ENCODE data around the gene OR4C45. TPM values are rescaled to one million over a fixed set of nuclear protein-coding genes. Genes with fewer than 3 reads are reported as not detected.
"Not testable (repeated sequence)": the region's sequence is repeated elsewhere in the genome, so short reads cannot be mapped to it uniquely, and the experiment has no call there.

The OR4C45 gene
- not detected for total RNA-seq

DNA sequence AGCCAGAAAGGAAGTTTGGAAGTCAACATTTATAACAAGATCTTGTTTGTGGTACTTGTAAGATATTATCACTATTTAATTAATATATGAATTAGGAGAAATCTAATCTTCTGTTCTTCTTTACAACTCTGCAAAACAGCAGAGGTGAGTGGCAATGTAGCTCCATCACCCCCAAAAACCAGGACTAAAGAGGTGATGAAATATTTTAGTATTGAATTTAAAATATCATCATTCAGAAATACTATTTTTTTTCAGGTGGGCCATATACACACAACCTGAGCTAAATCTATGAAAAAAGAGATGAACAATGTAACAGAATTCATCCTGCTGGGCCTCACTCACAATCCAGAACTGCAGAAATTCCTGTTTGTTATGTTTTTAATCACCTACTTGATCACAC, at the start of gene OR4C45:
Gene OR4C45, plus strand, starts transcription at position 301 of the 400 bp plus-strand sequence.
- TF ChIP-seq CTCF (IDR thresholded peaks at IDR 0.05), result no peak
- TF ChIP-seq POLR2A (IDR thresholded peaks at IDR 0.05), result no peak
- no peaks in the 10 kb centered on the region for H3K27me3 ChIP-seq
- H3K4me3 ChIP-seq, result no peak within 1 kb of the TSS
- no peaks in the 10 kb centered on the region for H3K36me3 ChIP-seq (replicated peaks in 1 of 2; ENCODE audit: insufficient read depth in 1 of 2, low read depth in 2 of 2)
- H3K4me1 ChIP-seq, result no peaks in the 10 kb centered on the region
- intact Hi-C loops (cut with DNase I), result no loop called here
- H3K9me3 ChIP-seq, result no peaks in the 10 kb centered on the region
- DNase-seq, result no peak
- no peak within 1 kb of the TSS for H3K27ac ChIP-seq
- no peak for ATAC-seq

DNA sequence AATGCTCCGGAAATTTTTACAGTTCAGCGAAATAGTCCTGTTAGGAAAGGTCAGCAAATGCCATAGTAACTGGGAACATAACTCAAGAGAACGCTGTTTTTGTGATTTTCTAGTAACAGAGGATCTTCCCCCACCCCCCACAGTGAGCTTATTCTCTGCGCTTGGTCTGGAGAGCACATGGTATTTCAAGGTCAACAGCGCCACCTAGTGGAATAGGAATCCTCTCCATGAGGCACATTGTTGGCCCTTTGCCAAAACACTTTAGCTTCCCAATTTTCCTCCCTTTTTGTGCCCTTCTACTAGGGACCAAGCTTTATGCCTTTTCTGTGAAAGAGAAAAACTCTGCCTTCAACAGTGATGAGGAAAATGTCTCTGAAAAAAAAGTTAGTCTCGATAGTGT, 37.1 kb upstream of the OR4C45 start:
- no peaks in the 10 kb centered on the region for H3K27me3 ChIP-seq
- ATAC-seq, result no peak
- no peak overlapping the region for H3K4me3 ChIP-seq
- 27 to 31% methylated on average over 6 of the region's 6 CpGs for WGBS, 2 donors
- H3K36me3 ChIP-seq (replicated peaks in 1 of 2; ENCODE audit: insufficient read depth in 1 of 2, low read depth in 2 of 2), result no peaks in the 10 kb centered on the region
- TF ChIP-seq CTCF (IDR thresholded peaks at IDR 0.05) (peak; percentile 42 to 78 (median 69)), POLR2A (IDR thresholded peaks at IDR 0.05) (no peak)
- intact Hi-C loops (cut with DNase I), result loop anchor here (10.0 kb wide), 1 partner anchor 61 kb away; no protein-coding TSS in a partner anchor
- no peak overlapping the region for H3K27ac ChIP-seq
- peak; percentile 71 to 76 (median 76) for DNase-seq
- no peaks in the 10 kb centered on the region for H3K9me3 ChIP-seq
- no peaks in the 10 kb centered on the region for H3K4me1 ChIP-seq

GRCh38 chr11:50030193-50030592, 2.5 kb upstream of the OR4C45 start:
- ATAC-seq, result no peak
- 29 to 33% methylated on average over 1 of the region's 1 CpG for WGBS, 2 donors
- no peaks in the 10 kb centered on the region for H3K27me3 ChIP-seq
- no peak overlapping the region for H3K27ac ChIP-seq
- H3K4me1 ChIP-seq, result no peaks in the 10 kb centered on the region
- DNase-seq, result no peak
- H3K36me3 ChIP-seq (replicated peaks in 1 of 2; ENCODE audit: insufficient read depth in 1 of 2, low read depth in 2 of 2), result no peaks in the 10 kb centered on the region
- TF ChIP-seq POLR2A (IDR thresholded peaks at IDR 0.05) (no peak), CTCF (IDR thresholded peaks at IDR 0.05) (no peak)
- H3K9me3 ChIP-seq, result no peaks in the 10 kb centered on the region
- no peak overlapping the region for H3K4me3 ChIP-seq
- intact Hi-C loops (cut with DNase I), result no loop called here

DNA sequence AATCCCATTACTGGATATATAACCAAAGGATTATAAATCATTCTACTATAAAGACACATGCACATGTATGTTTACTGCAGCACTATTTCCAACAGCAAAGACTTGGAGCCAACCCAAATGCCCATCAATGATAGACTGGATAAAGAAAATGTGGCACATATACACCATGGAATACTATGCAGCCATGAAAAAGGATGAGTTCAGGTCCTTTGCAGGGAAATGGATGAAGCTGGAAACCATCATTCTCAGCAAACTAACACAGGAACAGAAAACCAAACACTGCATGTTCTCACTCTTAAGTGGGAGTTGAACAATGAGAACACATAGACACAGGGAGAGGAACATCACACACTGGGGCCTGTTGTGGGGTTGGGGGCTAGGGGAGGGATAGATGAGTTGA, 3.6 kb downstream of the OR4C45 start:
- H3K27me3 ChIP-seq, ATAC-seq, DNase-seq: not testable (repeated sequence)

GRCh38 chr11:50037251-50037650, 4.6 kb downstream of the OR4C45 start:
- Histone ChIP-seq H3K9me3 (no peaks in the 10 kb centered on the region), H3K27me3 (no peaks in the 10 kb centered on the region), H3K4me1 (no peaks in the 10 kb centered on the region), H3K36me3 (replicated peaks in 1 of 2; ENCODE audit: insufficient read depth in 1 of 2, low read depth in 2 of 2) (no peaks in the 10 kb centered on the region), H3K27ac (no peak overlapping the region), H3K4me3 (no peak overlapping the region)
- intact Hi-C loops (cut with DNase I), result no loop called here
- ATAC-seq (no peak), DNase-seq (no peak)
- TF ChIP-seq POLR2A (IDR thresholded peaks at IDR 0.05) (no peak), CTCF (IDR thresholded peaks at IDR 0.05) (no peak)
- WGBS, 2 donors, result 20 to 42% methylated on average over 1 of the region's 1 CpG

More for the DNA sequence above, 3.6 kb downstream of the OR4C45 start:
- H3K36me3 ChIP-seq (replicated peaks in 1 of 2; ENCODE audit: insufficient read depth in 1 of 2, low read depth in 2 of 2); H3K9me3 ChIP-seq; intact Hi-C loops (cut with DNase I); H3K4me1 ChIP-seq; H3K4me3 ChIP-seq; H3K27ac ChIP-seq: not testable (repeated sequence)
